Right lung (tissue), 5 donors: ENCODE results near the gene STAMBPL1. TPM values are rescaled to one million over a fixed set of nuclear protein-coding genes. Genes with fewer than 3 reads are reported as not detected.

ENCODE experiments used
- polyA plus RNA-seq, 5 donors: library from polyadenylated mRNA; unstranded; fragments of 120-200 nt; gene quantifications; one replicate each; pipeline versions ENCODE4 v1.2.1 to v1.2.3, GENCODE V29; 2013; ENCODE audit warnings: inconsistent platforms in 1 of 5, low replicate concordance in 1 of 5; ENCODE audit not compliant: insufficient read length in 5 of 5, insufficient read depth in 1 of 5

STAMBPL1 gene
- polyA plus RNA-seq, 5 donors: 6.4 to 14.4 (median 13.0) TPM

Other genes starting within 250 kb of the STAMBPL1 start
- under 1 TPM in 3 of 5 donors, not detected in 2; 0.12 to 0.33 (median 0.30) TPM for gene LIPF, start 215.8 kb upstream of the STAMBPL1 start, polyA plus RNA-seq
- gene LIPK, start 174.0 kb upstream of the STAMBPL1 start, polyA plus RNA-seq: not detected
- gene LIPN, start 120.2 kb upstream of the STAMBPL1 start, polyA plus RNA-seq: not detected
- gene LIPM, start 77.5 kb upstream of the STAMBPL1 start, polyA plus RNA-seq: under 1 TPM in 2 of 5 donors, not detected in 3; 0.09 to 0.12 TPM
- 1 to 10 TPM in 1 of 5 donors, under 1 TPM in 4; 0.22 to 1.0 (median 0.70) TPM for gene ANKRD22, start 28.4 kb upstream of the STAMBPL1 start, polyA plus RNA-seq
- 100 to 1,000 TPM; 392 to 763 (median 536) TPM for gene ACTA2, start 72.5 kb downstream of the STAMBPL1 start, polyA plus RNA-seq
- gene FAS, start 110.6 kb downstream of the STAMBPL1 start, polyA plus RNA-seq: 10 to 100 TPM; 15.9 to 29.5 (median 24.6) TPM